HL-60 (cell line): Measurements from ENCODE around the gene ADD3.

Experiments
- DNase-seq, 2 experiments: peaks; one replicate each; pipeline ENCODE4 v3.0.0-alpha.2; 2010 to 2020; ENCODE audit warnings: low read depth in 1 of 2, low spot score in 1 of 2
- H3K27ac ChIP-seq: fragments of 250-450 bp; sonication (Bioruptor Pico); replicated peaks from 2 replicates; pipeline ENCODE4 v1.5.1; 2020; ENCODE audit warnings: mild to moderate bottlenecking, moderate library complexity
- H3K27me3 ChIP-seq: fragments of 250-450 bp; sonication (Bioruptor Pico); 2 replicates; pipeline ENCODE4 v1.5.1; 2021; ENCODE audit warnings: mild to moderate bottlenecking, moderate library complexity; ENCODE audit not compliant: insufficient read depth, poor library complexity, severe bottlenecking
- H3K4me3 ChIP-seq: replicated peaks from 2 replicates; pipeline ENCODE4 v1.5.1; 2011; ENCODE audit warnings: mild to moderate bottlenecking, control low read depth, low read length; ENCODE audit not compliant: insufficient read depth
- CTCF ChIP-seq: IDR thresholded peaks from one replicate; pipeline ENCODE4 v1.5.1; 2011; ENCODE audit warnings: low read length, control low read depth, inconsistent platforms; ENCODE audit not compliant: insufficient read depth
- GABPA ChIP-seq: IDR thresholded peaks from 2 replicates; pipeline ENCODE4 v1.6.1; 2012; ENCODE audit warnings: low read depth
- POLR2AphosphoS5 ChIP-seq: IDR thresholded peaks from 2 replicates; pipeline ENCODE4 v1.6.1; 2012; ENCODE audit warnings: low read depth
- REST ChIP-seq: IDR thresholded peaks from 2 replicates; pipeline ENCODE4 v1.6.1; 2012; ENCODE audit warnings: low read depth; ENCODE audit not compliant: insufficient replicate concordance
- SPI1 ChIP-seq: IDR thresholded peaks from 2 replicates; pipeline ENCODE4 v1.6.1; 2012; ENCODE audit warnings: low read depth, mild to moderate bottlenecking, borderline replicate concordance

ADD3 gene

DNA sequence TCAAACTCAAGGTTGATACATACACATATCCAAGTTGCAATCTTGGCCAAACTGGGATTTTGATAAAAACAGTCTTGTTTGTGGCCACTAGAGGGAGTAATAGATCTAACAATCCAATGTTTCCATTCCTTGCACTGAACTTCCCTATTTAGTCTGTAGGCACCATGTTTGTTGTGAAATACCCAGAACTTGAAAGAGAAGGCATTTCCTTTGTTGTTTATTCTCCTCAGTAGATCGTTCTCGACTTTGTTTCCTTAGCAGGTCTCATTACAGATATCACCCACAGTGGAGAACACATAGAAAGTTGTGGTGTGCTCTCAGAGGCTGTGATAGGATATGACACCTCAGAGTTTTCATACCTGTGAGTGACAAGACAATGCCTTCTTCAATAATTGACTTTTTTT is 129.4 kb downstream of the ADD3 start:
- TF ChIP-seq CTCF (peak; percentile 67), REST (no peak), SPI1 (peak; percentile 79; the same call in 1 of the 2 replicates), POLR2AphosphoS5 (no peak; the same call in 1 of the 2 replicates)
- DNase-seq: peak; percentile 63 to 84
- H3K27ac ChIP-seq: peak overlapping the region; percentile 70
- H3K4me3 ChIP-seq: peak overlapping the region; percentile 18; the same call in 1 of the 2 replicates
- no peaks in the 10 kb centered on the region for H3K27me3 ChIP-seq

- H3K27ac ChIP-seq: peak overlapping the region; percentile 70
- peak in 1 of 2 experiments; percentile 60 for DNase-seq
- TF ChIP-seq CTCF (peak; percentile 9), POLR2AphosphoS5 (no peak)
- no peaks in the 10 kb centered on the region for H3K27me3 ChIP-seq
- H3K4me3 ChIP-seq: no peak overlapping the region
Measured at GRCh38 chr10:110138197-110138812, 130.5 kb downstream of the ADD3 start.

GRCh38 chr10:110141185-110141584 is 133.4 kb downstream of the ADD3 start:
- no peak overlapping the region for H3K4me3 ChIP-seq
- DNase-seq: peak; percentile 75 to 89
- H3K27me3 ChIP-seq: no peaks in the 10 kb centered on the region
- TF ChIP-seq SPI1: peak; percentile 88
- peak; percentile 77 for TF ChIP-seq POLR2AphosphoS5
- TF ChIP-seq GABPA: peak; percentile 46; the same call in 1 of the 2 replicates
- peak; percentile 43 for TF ChIP-seq REST
- no peak for TF ChIP-seq CTCF
- H3K27ac ChIP-seq: peak overlapping the region; percentile 90
